ENCODE results near the gene OSBPL9. TPM values are rescaled to one million over a fixed set of nuclear protein-coding genes. Genes with fewer than 3 reads are reported as not detected.
A peak's percentile ranks its signal among the peaks of the same experiment; 100 is the strongest.

The OSBPL9 gene
- total and polyA plus RNA-seq, 10 of the 15 experiments (the other 5 are each of a cell fraction or from before 2014, with no cell fraction given) = 25.9 to 156 (median 108) TPM

DNA sequence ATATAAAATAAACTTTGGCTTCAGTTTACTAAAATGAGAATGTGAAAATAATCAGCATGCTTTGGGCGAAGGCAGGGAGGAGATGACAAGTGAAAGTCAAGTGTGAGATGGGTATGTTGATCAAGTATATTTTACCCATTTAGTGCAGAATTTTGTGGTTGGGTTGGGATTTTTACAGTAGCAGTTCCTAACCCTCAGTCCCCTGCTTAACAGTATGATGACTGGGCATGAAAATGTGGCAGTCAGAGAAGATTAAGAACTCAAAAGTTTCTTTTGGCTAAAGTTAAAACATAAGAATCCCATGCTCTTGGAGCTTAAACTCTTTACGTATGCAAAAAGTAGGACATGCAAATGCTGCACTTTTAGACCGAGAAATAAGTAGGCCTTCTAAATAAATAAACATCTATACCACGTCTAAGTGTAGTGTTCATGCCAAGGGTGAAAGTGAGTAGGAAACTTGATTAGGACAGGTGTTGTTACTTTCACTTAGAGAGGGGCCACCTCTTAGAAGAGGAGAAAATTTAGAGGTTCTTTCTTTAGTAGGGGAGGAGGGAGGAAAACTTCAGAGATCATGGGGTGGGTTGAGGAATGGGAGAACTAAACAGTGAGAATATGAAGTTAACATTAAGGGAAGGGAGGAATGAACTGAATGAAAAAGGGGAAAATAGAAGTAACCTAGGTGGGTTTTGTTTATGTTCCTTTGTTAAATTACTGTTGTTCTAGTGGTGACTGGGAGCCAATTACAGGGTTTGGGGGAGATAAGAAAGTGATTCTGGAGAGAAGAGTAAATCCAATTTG, 127.8 kb downstream of the OSBPL9 start (continued):
- TF ChIP-seq, protein P1, sequence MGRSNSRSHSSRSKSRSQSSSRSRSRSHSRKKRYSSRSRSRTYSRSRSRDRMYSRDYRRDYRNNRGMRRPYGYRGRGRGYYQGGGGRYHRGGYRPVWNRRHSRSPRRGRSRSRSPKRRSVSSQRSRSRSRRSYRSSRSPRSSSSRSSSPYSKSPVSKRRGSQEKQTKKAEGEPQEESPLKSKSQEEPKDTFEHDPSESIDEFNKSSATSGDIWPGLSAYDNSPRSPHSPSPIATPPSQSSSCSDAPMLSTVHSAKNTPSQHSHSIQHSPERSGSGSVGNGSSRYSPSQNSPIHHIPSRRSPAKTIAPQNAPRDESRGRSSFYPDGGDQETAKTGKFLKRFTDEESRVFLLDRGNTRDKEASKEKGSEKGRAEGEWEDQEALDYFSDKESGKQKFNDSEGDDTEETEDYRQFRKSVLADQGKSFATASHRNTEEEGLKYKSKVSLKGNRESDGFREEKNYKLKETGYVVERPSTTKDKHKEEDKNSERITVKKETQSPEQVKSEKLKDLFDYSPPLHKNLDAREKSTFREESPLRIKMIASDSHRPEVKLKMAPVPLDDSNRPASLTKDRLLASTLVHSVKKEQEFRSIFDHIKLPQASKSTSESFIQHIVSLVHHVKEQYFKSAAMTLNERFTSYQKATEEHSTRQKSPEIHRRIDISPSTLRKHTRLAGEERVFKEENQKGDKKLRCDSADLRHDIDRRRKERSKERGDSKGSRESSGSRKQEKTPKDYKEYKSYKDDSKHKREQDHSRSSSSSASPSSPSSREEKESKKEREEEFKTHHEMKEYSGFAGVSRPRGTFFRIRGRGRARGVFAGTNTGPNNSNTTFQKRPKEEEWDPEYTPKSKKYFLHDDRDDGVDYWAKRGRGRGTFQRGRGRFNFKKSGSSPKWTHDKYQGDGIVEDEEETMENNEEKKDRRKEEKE (IDR thresholded peaks at IDR 0.05) = no peak
- no peak for TF ChIP-seq NRF1 (conservative IDR thresholded peaks at IDR 0.05; ENCODE audit: low read depth, low read length)
- TF ChIP-seq, protein P2, sequence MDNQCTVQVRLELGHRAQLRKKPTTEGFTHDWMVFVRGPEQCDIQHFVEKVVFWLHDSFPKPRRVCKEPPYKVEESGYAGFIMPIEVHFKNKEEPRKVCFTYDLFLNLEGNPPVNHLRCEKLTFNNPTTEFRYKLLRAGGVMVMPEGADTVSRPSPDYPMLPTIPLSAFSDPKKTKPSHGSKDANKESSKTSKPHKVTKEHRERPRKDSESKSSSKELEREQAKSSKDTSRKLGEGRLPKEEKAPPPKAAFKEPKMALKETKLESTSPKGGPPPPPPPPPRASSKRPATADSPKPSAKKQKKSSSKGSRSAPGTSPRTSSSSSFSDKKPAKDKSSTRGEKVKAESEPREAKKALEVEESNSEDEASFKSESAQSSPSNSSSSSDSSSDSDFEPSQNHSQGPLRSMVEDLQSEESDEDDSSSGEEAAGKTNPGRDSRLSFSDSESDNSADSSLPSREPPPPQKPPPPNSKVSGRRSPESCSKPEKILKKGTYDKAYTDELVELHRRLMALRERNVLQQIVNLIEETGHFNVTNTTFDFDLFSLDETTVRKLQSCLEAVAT (IDR thresholded peaks at IDR 0.05) = no peak

DNA sequence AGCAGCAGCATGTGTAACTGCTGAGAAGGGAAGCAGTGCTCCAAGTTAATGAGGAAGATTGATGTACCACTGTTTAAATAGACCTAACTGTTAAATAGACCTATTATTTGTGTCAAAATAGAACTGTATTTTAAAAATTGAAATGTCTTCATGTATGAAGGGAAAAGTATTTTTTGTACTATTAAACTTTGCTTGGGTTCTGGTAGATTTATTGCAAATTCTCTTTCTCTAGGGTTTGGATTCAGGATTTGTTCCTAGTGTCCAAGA, 128.3 kb downstream of the OSBPL9 start:
- DNase-seq (ENCODE audit: low read depth, low spot score) (no peak), FAIRE-seq (no peak), ATAC-seq (no peak)
- TF ChIP-seq WRNIP1 (IDR thresholded peaks at IDR 0.05; ENCODE audit: borderline replicate concordance, low read depth, low read length) (no peak), EP300 (IDR thresholded peaks at IDR 0.05; ENCODE audit: borderline replicate concordance in 1 of 2, control insufficient read depth in 1 of 2, low read depth in 2 of 2, low read length in 2 of 2) (no peak)
- ChIA-PET CTCF (interaction anchor here (0.9 to 1.3 kb wide), 3 partner anchors 10 to 24 kb away, joined by 3 to 5 read pairs (median 3); no protein-coding TSS in a partner anchor), SMC1A (ENCODE audit: uncharacterized antibody, unreplicated experiment) (interaction anchor here (1.0 to 14.3 kb wide), 4 partner anchors 17 to 170 kb away, joined by 3 to 154 read pairs (median 4); no protein-coding TSS in a partner anchor), RAD21 (ENCODE audit: unreplicated experiment) (interaction anchor here (0.9 to 2.2 kb wide), 3 partner anchors 13 to 26 kb away, joined by 3 to 7 read pairs (median 5); no protein-coding TSS in a partner anchor), POLR2A (interaction anchor here (0.6 to 0.8 kb wide), 2 partner anchors 8 to 15 kb away, joined by 3 read pairs; no protein-coding TSS in a partner anchor)
- no peaks in the 10 kb centered on the region for H3K9me3 ChIP-seq (replicated peaks; ENCODE audit: control insufficient read depth, insufficient read depth, low read length)
- H3K36me3 ChIP-seq (ENCODE audit: control insufficient read depth in 2 of 2, insufficient read depth in 2 of 2, low read length in 1 of 2) = peaks cover 2 to 9% of the 10 kb centered on the region in 2 experiments; a peak in 2 of 4 replicates
- no peak overlapping the region for H3K4me3 ChIP-seq
- peak overlapping the region; percentile 62 for H3K27ac ChIP-seq (ENCODE audit: control insufficient read depth, insufficient read depth)
- 0 out of 2 replicates have a peak overlapping the region, but pooled peaks have one; percentile 74 for H3K4me2 ChIP-seq (ENCODE audit: control insufficient read depth, insufficient read depth)
- no TSS peak for BruUV-seq (replicated peaks)
- no peak overlapping the region for H2AFZ ChIP-seq (ENCODE audit: control insufficient read depth, low read depth, low read length)
- in situ Hi-C loops (cut with MboI) (no loop called here), intact Hi-C loops (cut with micrococcal nuclease; ENCODE audit: unreplicated experiment) (no loop called here)
- no peaks in the 10 kb centered on the region for H4K20me1 ChIP-seq (ENCODE audit: control insufficient read depth, insufficient read depth)
- no peaks in the 10 kb centered on the region for H3K27me3 ChIP-seq (replicated peaks in 1 of 2; ENCODE audit: control insufficient read depth in 2 of 2, insufficient read depth in 2 of 2, low read length in 1 of 2)
- no peak overlapping the region for H3K9ac ChIP-seq (ENCODE audit: control insufficient read depth, insufficient read depth, low read length)
- peaks cover 13% of the 10 kb centered on the region; the same call in 1 of the 2 replicates for H3K4me1 ChIP-seq (ENCODE audit: control insufficient read depth, insufficient read depth, low read length)
- H3K79me2 ChIP-seq (ENCODE audit: control insufficient read depth, insufficient read depth, low read length) = peaks cover 40% of the 10 kb centered on the region
